Dendritic cell treated with granulocyte-macrophage colony-stimulating factor and Interleukin-4, amounts not matched to agents 40 ng/mL and 50 ng/mL, for 4 days (primary cell): ENCODE results near the gene SRGN.
"Not testable (repeated sequence)": the region's sequence is repeated elsewhere in the genome, so short reads cannot be mapped to it uniquely, and the experiment has no call there.

Experiments used
- H3K27ac Mint-ChIP-seq: one replicate; pipeline ENCODE4 v1.8.0; 2022; ENCODE audit warnings: mild to moderate bottlenecking, mixed read lengths
- H3K27me3 Mint-ChIP-seq: one replicate; pipeline ENCODE4 v1.8.0; 2022; ENCODE audit warnings: mild to moderate bottlenecking, mixed read lengths
- H3K36me3 Mint-ChIP-seq: one replicate; pipeline ENCODE4 v1.8.0; 2022; ENCODE audit warnings: low read depth, mixed read lengths
- H3K4me1 Mint-ChIP-seq: one replicate; pipeline ENCODE4 v1.8.0; 2022; ENCODE audit warnings: low read depth, mixed read lengths
- H3K4me3 Mint-ChIP-seq: one replicate; pipeline ENCODE4 v1.8.0; 2022; ENCODE audit warnings: mild to moderate bottlenecking, moderate library complexity, mixed read lengths
- H3K9me3 Mint-ChIP-seq: one replicate; pipeline ENCODE4 v1.8.0; 2022; ENCODE audit warnings: mixed read lengths
- intact Hi-C: fragments of 100-400 bp; cut with micrococcal nuclease; formaldehyde crosslinking; loops from one replicate; pipeline ENCODE4 v1.15.0; 2022

Gene SRGN

GRCh38 chr10:69107176-69107490 is 19.2 kb downstream of the SRGN start:
- Mint-ChIP-seq H3K4me3 (no peak overlapping the region), H3K4me1 (peaks cover 9% of the 10 kb centered on the region), H3K9me3 (no peaks in the 10 kb centered on the region), H3K36me3 (peaks cover 34% of the 10 kb centered on the region), H3K27me3 (no peaks in the 10 kb centered on the region), H3K27ac (no peak overlapping the region)
- intact Hi-C loops, result no loop called here

- Mint-ChIP-seq H3K27ac (no peak overlapping the region), H3K9me3 (no peaks in the 10 kb centered on the region), H3K36me3 (peaks cover 29% of the 10 kb centered on the region), H3K4me1 (peaks cover 4% of the 10 kb centered on the region), H3K27me3 (no peaks in the 10 kb centered on the region), H3K4me3 (no peak overlapping the region)
- intact Hi-C loops, result no loop called here
Observed at GRCh38 chr10:69107699-69108098, 19.8 kb downstream of the SRGN start.

- H3K36me3 Mint-ChIP-seq, result peaks cover 9% of the 10 kb centered on the region
- no peaks in the 10 kb centered on the region for H3K4me1 Mint-ChIP-seq
- no peaks in the 10 kb centered on the region for H3K9me3 Mint-ChIP-seq
- H3K27me3 Mint-ChIP-seq, result no peaks in the 10 kb centered on the region
- intact Hi-C loops, result loop anchor here (5.0 kb wide), 1 partner anchor 133 kb away; the partner anchor contains the start of gene KIFBP
- no peak overlapping the region for H3K27ac Mint-ChIP-seq
- H3K4me3 Mint-ChIP-seq, result no peak overlapping the region
Observed at GRCh38 chr10:69119896-69120295, 32.0 kb downstream of the SRGN start.

GRCh38 chr10:69123306-69123746 is 35.4 kb downstream of the SRGN start:
- peaks cover 9% of the 10 kb centered on the region for H3K4me1 Mint-ChIP-seq
- H3K36me3 Mint-ChIP-seq, result peaks cover 9% of the 10 kb centered on the region
- H3K9me3 Mint-ChIP-seq, result no peaks in the 10 kb centered on the region
- H3K4me3 Mint-ChIP-seq, result peak overlapping the region; percentile 73
- H3K27ac Mint-ChIP-seq, result peak overlapping the region; percentile 99
- H3K27me3 Mint-ChIP-seq, result no peaks in the 10 kb centered on the region
- intact Hi-C loops, result loop anchor here (1.0 to 5.0 kb wide), 2 partner anchors 56 to 136 kb away; partner anchors contain the start of gene KIFBP

GRCh38 chr10:69123747-69124562 is 36.1 kb downstream of the SRGN start, which contains the start of gene VPS26A:
TSS of gene VPS26A (plus strand) at chr10:69124178. CDS start at chr10:69124278, 100 bp downstream.
- Mint-ChIP-seq H3K27ac (peak within 1 kb of the TSS; percentile 99), H3K36me3 (peaks cover 9% of the 10 kb centered on the region), H3K9me3 (no peaks in the 10 kb centered on the region), H3K4me3 (peak within 1 kb of the TSS; percentile 93), H3K27me3 (no peaks in the 10 kb centered on the region), H3K4me1 (peaks cover 15% of the 10 kb centered on the region)
- intact Hi-C loops, result loop anchor here (1.0 to 5.0 kb wide), 3 partner anchors 55 to 167 kb away; partner anchors contain the start of genes DDX21 and KIFBP

GRCh38 chr10:69124563-69125268 is 36.8 kb downstream of the SRGN start:
- Mint-ChIP-seq H3K36me3 (peaks cover 9% of the 10 kb centered on the region), H3K27me3 (no peaks in the 10 kb centered on the region), H3K9me3 (no peaks in the 10 kb centered on the region), H3K27ac (peak overlapping the region; percentile 99), H3K4me1 (peaks cover 20% of the 10 kb centered on the region), H3K4me3 (peak overlapping the region; percentile 93)
- intact Hi-C loops, result loop anchor here (2.0 to 5.0 kb wide), 2 partner anchors 137 to 168 kb away; partner anchors contain the start of genes DDX21 and KIFBP

- H3K4me3 Mint-ChIP-seq, result peak overlapping the region; percentile 93
- intact Hi-C loops, result loop anchor here (2.0 kb wide), 1 partner anchor 169 kb away; the partner anchor contains the start of gene DDX21
Observed at GRCh38 chr10:69125554-69125953, 37.7 kb downstream of the SRGN start.

GRCh38 chr10:69130251-69130650 is 42.3 kb downstream of the SRGN start:
- peaks cover 27% of the 10 kb centered on the region for H3K36me3 Mint-ChIP-seq
- no peaks in the 10 kb centered on the region for H3K27me3 Mint-ChIP-seq
- intact Hi-C loops, result no loop called here
- H3K4me3 Mint-ChIP-seq, result no peak overlapping the region
- H3K9me3 Mint-ChIP-seq, result no peaks in the 10 kb centered on the region
- H3K27ac Mint-ChIP-seq, result peak overlapping the region; percentile 55
- peaks cover 39% of the 10 kb centered on the region for H3K4me1 Mint-ChIP-seq

More at GRCh38 chr10:69125554-69125953, 37.7 kb downstream of the SRGN start:
- Mint-ChIP-seq H3K4me1 (peaks cover 28% of the 10 kb centered on the region), H3K36me3 (peaks cover 9% of the 10 kb centered on the region), H3K27me3 (no peaks in the 10 kb centered on the region), H3K27ac (peak overlapping the region; percentile 99), H3K9me3 (no peaks in the 10 kb centered on the region)

GRCh38 chr10:69139961-69140360 is 52.1 kb downstream of the SRGN start:
- no peaks in the 10 kb centered on the region for H3K9me3 Mint-ChIP-seq
- H3K4me1 Mint-ChIP-seq, result no peaks in the 10 kb centered on the region
- intact Hi-C loops, result loop anchor here (10.0 kb wide), 1 partner anchor 55 kb away; no protein-coding TSS in a partner anchor
- H3K27ac Mint-ChIP-seq, result no peak overlapping the region
- H3K27me3 Mint-ChIP-seq, result no peaks in the 10 kb centered on the region
- H3K36me3 Mint-ChIP-seq, result peaks cover 69% of the 10 kb centered on the region
- H3K4me3 Mint-ChIP-seq, result no peak overlapping the region

GRCh38 chr10:69141304-69141703 is 53.4 kb downstream of the SRGN start:
- intact Hi-C loops, result loop anchor here (10.0 kb wide), 1 partner anchor 53 kb away; no protein-coding TSS in a partner anchor
- peaks cover 6% of the 10 kb centered on the region for H3K4me1 Mint-ChIP-seq
- no peak overlapping the region for H3K27ac Mint-ChIP-seq
- H3K36me3 Mint-ChIP-seq, result peaks cover 69% of the 10 kb centered on the region
- no peaks in the 10 kb centered on the region for H3K27me3 Mint-ChIP-seq
- no peak overlapping the region for H3K4me3 Mint-ChIP-seq
- no peaks in the 10 kb centered on the region for H3K9me3 Mint-ChIP-seq

- H3K27me3 Mint-ChIP-seq, H3K4me3 Mint-ChIP-seq, H3K9me3 Mint-ChIP-seq, H3K27ac Mint-ChIP-seq: not testable (repeated sequence)
- Mint-ChIP-seq H3K4me1 (peaks cover 11% of the 10 kb centered on the region), H3K36me3 (peaks cover 66% of the 10 kb centered on the region)
- intact Hi-C loops, result loop anchor here (10.0 kb wide), 1 partner anchor 53 kb away; no protein-coding TSS in a partner anchor
Observed at GRCh38 chr10:69142074-69142473, 54.2 kb downstream of the SRGN start.

- peaks cover 11% of the 10 kb centered on the region for H3K4me1 Mint-ChIP-seq
- peaks cover 57% of the 10 kb centered on the region for H3K36me3 Mint-ChIP-seq
- H3K27ac Mint-ChIP-seq, result no peak overlapping the region
- no peaks in the 10 kb centered on the region for H3K27me3 Mint-ChIP-seq
- H3K4me3 Mint-ChIP-seq, result no peak overlapping the region
- H3K9me3 Mint-ChIP-seq, result no peaks in the 10 kb centered on the region
- intact Hi-C loops, result loop anchor here (10.0 kb wide), 1 partner anchor 52 kb away; no protein-coding TSS in a partner anchor
Observed at GRCh38 chr10:69142983-69143382, 55.1 kb downstream of the SRGN start.

- H3K4me1 Mint-ChIP-seq, result peaks cover 18% of the 10 kb centered on the region
Observed at GRCh38 chr10:69145329-69145728, 57.4 kb downstream of the SRGN start.

More at GRCh38 chr10:69145329-69145728, 57.4 kb downstream of the SRGN start:
- no peak overlapping the region for H3K27ac Mint-ChIP-seq
- H3K9me3 Mint-ChIP-seq, result no peaks in the 10 kb centered on the region
- intact Hi-C loops, result loop anchor here (10.0 kb wide), 1 partner anchor 49 kb away; no protein-coding TSS in a partner anchor
- peaks cover 45% of the 10 kb centered on the region for H3K36me3 Mint-ChIP-seq
- H3K4me3 Mint-ChIP-seq, result no peak overlapping the region
- H3K27me3 Mint-ChIP-seq, result no peaks in the 10 kb centered on the region
